ENCODE data around the gene MASP2. TPM values are rescaled to one million over a fixed set of nuclear protein-coding genes. Genes with fewer than 3 reads are reported as not detected.

The MASP2 gene
- total RNA-seq: not detected in 2 replicates

DNA sequence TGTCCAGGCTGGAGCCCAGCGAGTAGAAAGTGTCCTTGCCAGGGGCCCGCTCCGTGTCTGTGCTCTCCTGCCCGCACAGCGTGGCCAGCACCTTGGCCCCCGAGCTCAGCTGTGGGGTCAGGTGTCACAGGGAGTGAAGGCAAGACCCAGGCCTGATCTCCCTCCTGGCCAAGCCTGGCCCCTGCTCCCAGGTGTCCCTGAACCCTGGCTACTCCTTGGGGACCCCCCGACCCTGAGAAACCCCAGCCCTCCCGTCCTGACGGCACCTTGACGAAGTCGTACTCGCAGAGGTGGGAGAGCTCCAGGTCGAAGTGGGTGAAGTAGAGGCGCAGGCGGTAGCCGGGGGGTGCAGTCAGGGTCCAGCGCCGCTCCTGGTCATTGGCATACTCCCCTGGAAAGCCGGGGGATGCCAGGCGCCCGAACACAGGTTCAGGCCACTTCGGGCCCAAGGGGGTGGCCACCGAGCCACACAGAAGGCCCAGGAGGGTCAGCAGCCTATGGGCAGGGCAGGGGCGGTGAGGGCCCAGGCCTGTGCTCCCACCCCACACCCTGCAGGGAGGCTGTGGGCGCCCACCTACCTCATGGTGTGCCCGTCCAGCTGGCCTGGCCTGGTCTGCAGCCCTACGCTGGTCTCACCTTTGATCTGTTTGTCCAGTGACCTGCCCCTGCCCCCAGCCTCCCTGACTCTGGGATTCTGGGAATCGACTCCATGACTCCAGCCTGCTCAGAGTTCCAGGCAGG, at the start of gene MASP2:
Gene MASP2, minus strand, starts transcription at position 615 of the 741 bp plus-strand sequence. Its CDS starts 32 bp downstream, at position 583.

DNA sequence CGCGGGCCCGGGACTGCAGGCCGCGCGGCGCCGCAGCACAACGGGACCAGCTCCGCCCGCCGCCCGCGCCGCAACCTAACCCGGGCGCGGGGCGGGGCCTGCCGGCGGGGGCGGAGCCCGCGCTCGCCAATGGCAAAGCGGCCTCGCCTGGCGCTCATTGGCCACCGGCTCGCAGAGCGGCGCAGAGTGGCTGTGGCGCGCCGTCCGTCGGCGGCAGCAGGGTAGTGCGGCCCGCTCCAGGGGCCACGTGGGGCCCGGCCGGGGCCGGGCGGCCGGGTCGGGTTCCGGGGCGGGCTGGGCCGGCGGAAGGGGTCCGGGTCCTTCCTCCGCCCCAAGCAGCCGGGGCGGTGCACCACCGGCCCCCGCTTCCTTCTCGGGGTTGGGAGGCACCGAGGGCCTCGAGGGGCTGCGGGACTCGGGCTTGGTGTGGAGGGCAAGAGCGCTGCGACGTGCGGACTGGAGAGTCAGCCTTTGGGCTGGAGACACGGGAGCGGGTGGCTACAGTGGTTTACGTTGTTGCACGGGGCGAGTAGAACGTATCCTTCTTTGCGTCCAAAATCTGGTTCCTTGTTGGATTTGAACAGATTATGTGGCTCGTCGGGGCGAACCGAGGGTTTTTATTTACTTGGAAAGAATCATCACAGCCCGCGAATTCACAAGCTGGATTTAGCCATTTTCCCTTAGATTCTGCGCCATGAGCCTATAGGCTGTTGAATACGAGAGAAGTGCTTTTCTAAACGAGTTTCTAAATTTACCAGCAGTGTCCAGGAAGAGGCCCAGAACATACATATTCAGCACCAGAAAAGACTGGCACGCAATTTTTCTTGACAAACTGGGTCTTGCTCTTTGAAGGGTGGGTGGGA, 13.2 kb upstream of the MASP2 start, which contains the start of gene SRM:
Gene SRM, minus strand, starts transcription at position 51 of the 863 bp plus-strand sequence. CDS start 75 bp downstream, outside the sequence.

DNA sequence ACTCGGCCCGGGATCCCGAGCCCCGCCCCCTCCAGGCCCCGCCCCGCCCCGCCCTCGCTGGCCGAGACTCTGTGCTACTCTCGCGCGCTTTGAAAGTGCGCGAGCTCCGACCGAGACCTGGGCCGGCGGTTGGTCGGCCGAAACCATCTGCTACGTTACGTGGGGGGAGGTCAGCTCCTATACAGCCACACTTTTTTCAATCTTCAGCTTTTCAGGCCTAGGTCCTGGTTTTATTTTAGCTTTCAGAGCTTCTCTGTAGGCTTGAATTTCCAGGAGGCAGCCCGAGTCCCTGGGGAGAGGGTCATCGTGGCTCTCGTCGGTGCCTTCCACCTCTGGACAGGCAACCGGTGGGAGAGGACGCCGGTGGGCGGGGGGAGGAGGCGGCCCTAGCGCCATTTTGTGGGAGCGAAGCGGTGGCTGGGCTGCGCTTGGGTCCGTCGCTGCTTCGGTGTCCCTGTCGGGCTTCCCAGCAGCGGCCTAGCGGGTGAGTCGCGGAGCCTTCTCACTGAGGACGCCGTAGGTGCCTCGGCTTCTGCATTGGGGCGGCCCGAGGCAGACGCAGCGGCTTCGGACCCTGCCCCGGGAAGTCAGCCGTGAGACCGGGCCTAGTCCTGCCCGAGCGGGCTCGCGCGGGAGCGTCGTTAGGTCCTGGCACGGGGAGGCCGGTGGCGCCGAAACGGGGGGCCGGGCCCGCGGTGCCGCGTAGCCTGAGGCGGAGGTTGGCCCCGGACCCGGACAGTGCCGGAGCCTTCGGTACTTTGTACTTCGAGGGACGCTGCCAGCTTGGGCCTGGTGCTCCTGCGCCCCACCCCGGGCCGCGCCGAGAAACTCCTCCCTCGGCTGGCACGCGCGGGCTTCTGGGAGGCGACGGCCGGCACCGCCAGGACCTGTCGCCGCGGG, 34.5 kb downstream of the MASP2 start, which contains the start of gene TARDBP:
Gene TARDBP, plus strand, starts transcription at position 395 of the 900 bp plus-strand sequence. CDS start 1,074 bp downstream, outside the sequence.

Other genes with a start within 250 kb of the MASP2 start
- gene TARDBP, start 34.6 kb downstream of the MASP2 start, total RNA-seq: 73.2 and 76.6 TPM in 2 replicates
- 7.9 and 10.7 TPM in 2 replicates for gene SRM, start 12.8 kb upstream of the MASP2 start, total RNA-seq
- gene EXOSC10, start 52.6 kb upstream of the MASP2 start, total RNA-seq: 26.6 and 32.9 TPM in 2 replicates
- gene ANGPTL7, start 142.1 kb upstream of the MASP2 start, total RNA-seq: 0.79 and 25.7 TPM in 2 replicates
- gene MTOR, start 215.3 kb upstream of the MASP2 start, total RNA-seq: 27.0 and 30.9 TPM in 2 replicates
- gene UBIAD1, start 226.0 kb upstream of the MASP2 start, total RNA-seq: 2.4 and 4.6 TPM in 2 replicates